ENCODE data around the gene EDN1. TPM values are rescaled to one million over a fixed set of nuclear protein-coding genes. Genes with fewer than 3 reads are reported as not detected.

Gene EDN1
- total and polyA plus RNA-seq, 2 of the 4 experiments (the other 2 are of a cell fraction), result 5.6 to 9.0 TPM

DNA sequence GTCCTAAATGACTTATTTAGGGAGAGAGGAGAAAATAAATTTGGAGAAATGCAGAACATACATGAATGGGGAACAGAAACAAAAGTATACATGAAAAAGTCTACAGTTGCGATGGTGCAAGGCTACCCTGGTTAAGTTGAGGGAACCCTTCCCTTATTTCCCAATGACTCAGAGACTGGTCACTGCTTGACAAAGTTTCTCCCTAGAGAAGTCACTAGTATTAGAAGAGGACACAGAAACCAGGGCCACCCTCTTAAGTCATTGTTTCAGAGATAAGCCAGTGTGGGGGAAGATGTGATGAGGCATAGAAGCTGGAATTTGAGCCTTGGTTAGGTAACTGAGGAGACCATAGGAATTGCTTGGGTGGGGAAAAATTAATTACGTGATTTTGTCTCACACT lies 24.4 kb upstream of the EDN1 start:
- H3K56ac ChIP-seq (ENCODE audit: extremely low read depth, insufficient read depth, low read length), result no peak overlapping the region
- in situ Hi-C loops (cut with MboI; ENCODE audit: low sequenced_read_pairs) (no loop called here), dilution Hi-C loops (cut with HindIII; ENCODE audit: low sequenced_read_pairs, unreplicated experiment) (no loop called here), intact Hi-C loops (cut with micrococcal nuclease) (no loop called here)
- no peaks in the 10 kb centered on the region for H3K9me3 ChIP-seq (ENCODE audit: control insufficient read depth, insufficient read depth, low read length)
- no peak overlapping the region for H4K91ac ChIP-seq (ENCODE audit: insufficient read depth, low read depth, low read length)
- ATAC-seq (ENCODE audit: low read depth), result peak; percentile 32; the same call in 1 of the 2 replicates
- H2BK20ac ChIP-seq (ENCODE audit: low read depth, low read length), result peak overlapping the region; percentile 11; the same call in 1 of the 2 replicates
- no CpG with 5 or more reads among the region's 2 CpGs for WGBS, 2 experiments (ENCODE audit: extremely low coverage in 2 of 2, insufficient read length in 1 of 2)
- no peaks in the 10 kb centered on the region for H4K20me1 ChIP-seq (ENCODE audit: insufficient read depth, low read length)
- no peak overlapping the region for H2AFZ ChIP-seq (replicated peaks; ENCODE audit: low read length, poor library complexity)
- H3K4me1 ChIP-seq (ENCODE audit: control insufficient read depth, insufficient read depth, low read length), result peaks cover 1% of the 10 kb centered on the region; the same call in 1 of the 2 replicates
- CTCF ChIA-PET, result interaction anchor here (0.6 kb wide), 1 partner anchor 245 kb away, joined by 3 read pairs; no protein-coding TSS in a partner anchor
- no peak overlapping the region; the same call in 1 of the 2 replicates for H3K14ac ChIP-seq (replicated peaks; ENCODE audit: low read depth, low read length)
- H3K4ac ChIP-seq (ENCODE audit: low read depth, low read length), result 0 out of 2 replicates have a peak overlapping the region, but pooled peaks have one; percentile 1
- no peak overlapping the region for H2AK5ac ChIP-seq (ENCODE audit: low read depth, low read length)
- no peak overlapping the region for H3K23ac ChIP-seq (ENCODE audit: low read depth, low read length)
- no peak overlapping the region for H3K4me3 ChIP-seq (ENCODE audit: insufficient read depth, low read depth, low read length)
- H3K9ac ChIP-seq (ENCODE audit: low read depth, low read length), result no peak overlapping the region
- H3K18ac ChIP-seq (ENCODE audit: low read depth, low read length), result no peak overlapping the region
- H2BK15ac ChIP-seq (ENCODE audit: low read depth, low read length), result no peak overlapping the region
- no peak overlapping the region for H4K8ac ChIP-seq (ENCODE audit: low read depth in 2 of 2, low read length in 2 of 2)
- no peaks in the 10 kb centered on the region for H3K36me3 ChIP-seq (ENCODE audit: control insufficient read depth, insufficient read depth, low read length)
- peak; percentile 53; the same call in 1 of the 2 replicates for TF ChIP-seq CEBPB (IDR thresholded peaks at IDR 0.05; ENCODE audit: low read depth, low read length)
- no peak for TF ChIP-seq BHLHE40 (IDR thresholded peaks at IDR 0.05; ENCODE audit: low read depth, low read length)
- no peak for TF ChIP-seq CHD1 (IDR thresholded peaks at IDR 0.05; ENCODE audit: low read depth, low read length)
- TF ChIP-seq FOS (IDR thresholded peaks at IDR 0.05; ENCODE audit: low read depth, low read length), result peak; percentile 25; the same call in 1 of the 2 replicates
- H3K79me1 ChIP-seq (ENCODE audit: low read depth in 1 of 2, low read length in 2 of 2), result no peaks in the 10 kb centered on the region
- no peak overlapping the region for H2BK120ac ChIP-seq (ENCODE audit: low read depth, low read length)
- H3K27ac ChIP-seq (ENCODE audit: insufficient read depth, low read length), result no peak overlapping the region
- no peak overlapping the region for H2AK9ac ChIP-seq (replicated peaks; ENCODE audit: low read depth, low read length, poor library complexity)
- H3K4me2 ChIP-seq (ENCODE audit: low read depth, low read length), result no peak overlapping the region
- POLR2A ChIA-PET (ENCODE audit: unreplicated experiment), result no interaction called here
- BruUV-seq (replicated peaks), result no TSS peak
- no peak overlapping the region for H4K5ac ChIP-seq (ENCODE audit: low read depth, low read length)
- H3K9me1 ChIP-seq (ENCODE audit: insufficient read depth, low read length), result peaks cover 7% of the 10 kb centered on the region; the same call in 1 of the 2 replicates
- H3K27me3 ChIP-seq (ENCODE audit: control insufficient read depth, insufficient read depth, low read length), result no peaks in the 10 kb centered on the region
- DNase-seq, result peak; percentile 71
- no peak overlapping the region for H2BK5ac ChIP-seq (ENCODE audit: low read depth, low read length, poor library complexity, severe bottlenecking)

Data from IMR-90 (cell line).